ENCODE data around the gene F10. TPM values are rescaled to one million over a fixed set of nuclear protein-coding genes. Genes with fewer than 3 reads are reported as not detected.

F10 gene
- total and polyA plus RNA-seq, 12 donors: 4.4 to 81.8 (median 12.6) TPM

- Histone ChIP-seq H3K4me1 (replicated peaks in 1 of 2) (no peaks in the 10 kb centered on the region), H3K27me3 (no peaks in the 10 kb centered on the region), H3K9me3 (replicated peaks in 1 of 3) (no peaks in the 10 kb centered on the region), H3K27ac (no peak overlapping the region), H3K4me3 (no peak overlapping the region), H3K36me3 (replicated peaks in 1 of 2) (no peaks in the 10 kb centered on the region)
- DNase-seq: no peak
- intact Hi-C loops (cut with DNase I): no loop called here
- no peak for TF ChIP-seq POLR2A (IDR thresholded peaks at IDR 0.05)
- TF ChIP-seq CTCF (IDR thresholded peaks at IDR 0.05): no peak
- WGBS, 4 donors: 88 to 98% (median 92%) methylated on average over 6 to 18 of the region's 18 CpGs
Observed at GRCh38 chr13:113141601-113141970, 19.0 kb downstream of the F10 start.

GRCh38 chr13:113142876-113143275, 20.3 kb downstream of the F10 start:
- Histone ChIP-seq H3K4me1 (replicated peaks in 1 of 2) (no peaks in the 10 kb centered on the region), H3K9me3 (replicated peaks in 1 of 3) (no peaks in the 10 kb centered on the region), H3K36me3 (replicated peaks in 1 of 2) (no peaks in the 10 kb centered on the region), H3K27ac (no peak overlapping the region), H3K27me3 (no peaks in the 10 kb centered on the region), H3K4me3 (no peak overlapping the region)
- intact Hi-C loops (cut with DNase I): no loop called here
- TF ChIP-seq POLR2A (IDR thresholded peaks at IDR 0.05): no peak
- TF ChIP-seq CTCF (IDR thresholded peaks at IDR 0.05): no peak
- DNase-seq: no peak
- WGBS, 4 donors: 86 to 89% (median 87%) methylated on average over 7 of the region's 7 CpGs

GRCh38 chr13:113143466-113144254, 21.1 kb downstream of the F10 start:
- Histone ChIP-seq H3K27ac (no peak overlapping the region), H3K36me3 (replicated peaks in 1 of 2) (no peaks in the 10 kb centered on the region), H3K9me3 (replicated peaks in 1 of 3) (no peaks in the 10 kb centered on the region), H3K27me3 (no peaks in the 10 kb centered on the region), H3K4me1 (replicated peaks in 1 of 2) (no peaks in the 10 kb centered on the region), H3K4me3 (no peak overlapping the region)
- intact Hi-C loops (cut with DNase I): no loop called here
- no peak for DNase-seq
- TF ChIP-seq POLR2A (IDR thresholded peaks at IDR 0.05): no peak
- no peak for TF ChIP-seq CTCF (IDR thresholded peaks at IDR 0.05)
- 87 to 89% (median 89%) methylated on average over 16 to 39 of the region's 39 CpGs for WGBS, 4 donors

GRCh38 chr13:113144255-113144629, 21.6 kb downstream of the F10 start:
- H3K27ac ChIP-seq: no peak overlapping the region
- H3K4me3 ChIP-seq: no peak overlapping the region
- TF ChIP-seq CTCF (IDR thresholded peaks at IDR 0.05) (no peak), POLR2A (IDR thresholded peaks at IDR 0.05) (no peak)
- H3K4me1 ChIP-seq (replicated peaks in 1 of 2): no peaks in the 10 kb centered on the region
- DNase-seq: no peak
- no peaks in the 10 kb centered on the region for H3K27me3 ChIP-seq
- H3K9me3 ChIP-seq (replicated peaks in 1 of 3): no peaks in the 10 kb centered on the region
- intact Hi-C loops (cut with DNase I): no loop called here
- H3K36me3 ChIP-seq (replicated peaks in 1 of 2): no peaks in the 10 kb centered on the region
- WGBS, 4 donors: 86 to 94% (median 88%) methylated on average over 9 to 12 of the region's 12 CpGs
